Measurements from ENCODE around the gene CSKMT.
A peak's percentile ranks its signal among the peaks of the same experiment; 100 is the strongest.

Gene CSKMT

GRCh38 chr11:62654297-62654696, 10.8 kb upstream of the CSKMT start:
- Histone ChIP-seq H3K4me3 (ENCODE audit: low read depth in 1 of 5, low read length in 5 of 5) (no peak overlapping the region), H3K27me3 (ENCODE audit: control insufficient read depth in 5 of 5, insufficient read depth in 4 of 5, low read length in 5 of 5) (no peaks in the 10 kb centered on the region), H3K4me1 (ENCODE audit: control insufficient read depth in 5 of 5, insufficient read depth in 5 of 5, low read length in 5 of 5) (peaks cover 4 to 18% (median 16%) of the 10 kb centered on the region in 5 donors), H3K9ac (ENCODE audit: low read length in 5 of 5) (no peak overlapping the region), H3K36me3 (ENCODE audit: control insufficient read depth in 5 of 5, insufficient read depth in 5 of 5, low read length in 5 of 5) (peaks cover 0 to 7% (median 6%) of the 10 kb centered on the region in 5 donors), H3K27ac (ENCODE audit: low read depth, low read length) (no peak overlapping the region), H3K9me3 (ENCODE audit: control insufficient read depth in 5 of 5, low read length in 5 of 5) (no peaks in the 10 kb centered on the region)

GRCh38 chr11:62656796-62657429, 8.2 kb upstream of the CSKMT start:
- no peaks in the 10 kb centered on the region for H3K36me3 ChIP-seq (ENCODE audit: control insufficient read depth in 5 of 5, insufficient read depth in 5 of 5, low read length in 5 of 5)
- H3K4me3 ChIP-seq (ENCODE audit: low read depth in 1 of 5, low read length in 5 of 5) = no peak overlapping the region
- no peaks in the 10 kb centered on the region for H3K27me3 ChIP-seq (ENCODE audit: control insufficient read depth in 5 of 5, insufficient read depth in 4 of 5, low read length in 5 of 5)
- no peaks in the 10 kb centered on the region for H3K9me3 ChIP-seq (ENCODE audit: control insufficient read depth in 5 of 5, low read length in 5 of 5)
- H3K4me1 ChIP-seq (ENCODE audit: control insufficient read depth in 5 of 5, insufficient read depth in 5 of 5, low read length in 5 of 5) = peaks cover 4 to 11% (median 9%) of the 10 kb centered on the region in 5 donors
- H3K27ac ChIP-seq (ENCODE audit: low read depth, low read length) = no peak overlapping the region
- no peak overlapping the region for H3K9ac ChIP-seq (ENCODE audit: low read length in 5 of 5)

GRCh38 chr11:62664405-62665074, 572 bp upstream of the CSKMT start:
- Histone ChIP-seq H3K27ac (ENCODE audit: low read depth, low read length) (peak overlapping the region; percentile 90), H3K9ac (ENCODE audit: low read length in 5 of 5) (peak overlapping the region; percentile 56 to 94 (median 85)), H3K4me1 (ENCODE audit: control insufficient read depth in 5 of 5, insufficient read depth in 5 of 5, low read length in 5 of 5) (peaks cover 4 to 36% (median 28%) of the 10 kb centered on the region in 5 donors), H3K27me3 (ENCODE audit: control insufficient read depth in 5 of 5, insufficient read depth in 4 of 5, low read length in 5 of 5) (no peaks in the 10 kb centered on the region), H3K36me3 (ENCODE audit: control insufficient read depth in 5 of 5, insufficient read depth in 5 of 5, low read length in 5 of 5) (peaks cover 0 to 25% (median 15%) of the 10 kb centered on the region in 5 donors), H3K4me3 (ENCODE audit: low read depth in 1 of 5, low read length in 5 of 5) (peak overlapping the region; percentile 82 to 95 (median 94)), H3K9me3 (ENCODE audit: control insufficient read depth in 5 of 5, low read length in 5 of 5) (no peaks in the 10 kb centered on the region)

- Histone ChIP-seq H3K36me3 (ENCODE audit: control insufficient read depth in 5 of 5, insufficient read depth in 5 of 5, low read length in 5 of 5) (peaks cover 0 to 27% (median 15%) of the 10 kb centered on the region in 5 donors), H3K27ac (ENCODE audit: low read depth, low read length) (peak overlapping the region; percentile 90), H3K4me3 (ENCODE audit: low read depth in 1 of 5, low read length in 5 of 5) (peak overlapping the region; percentile 82 to 97 (median 94)), H3K27me3 (ENCODE audit: control insufficient read depth in 5 of 5, insufficient read depth in 4 of 5, low read length in 5 of 5) (no peaks in the 10 kb centered on the region), H3K9ac (ENCODE audit: low read length in 5 of 5) (peak overlapping the region; percentile 73 to 90 (median 85)), H3K9me3 (ENCODE audit: control insufficient read depth in 5 of 5, low read length in 5 of 5) (no peaks in the 10 kb centered on the region), H3K4me1 (ENCODE audit: control insufficient read depth in 5 of 5, insufficient read depth in 5 of 5, low read length in 5 of 5) (peaks cover 4 to 48% (median 38%) of the 10 kb centered on the region in 5 donors)
Observed at GRCh38 chr11:62665599-62666258, 617 bp downstream of the CSKMT start.

- Histone ChIP-seq H3K4me3 (ENCODE audit: low read depth in 1 of 5, low read length in 5 of 5) (peak overlapping the region; percentile 82 to 97 (median 94)), H3K9me3 (ENCODE audit: control insufficient read depth in 5 of 5, low read length in 5 of 5) (no peaks in the 10 kb centered on the region), H3K36me3 (ENCODE audit: control insufficient read depth in 5 of 5, insufficient read depth in 5 of 5, low read length in 5 of 5) (peaks cover 0 to 27% (median 15%) of the 10 kb centered on the region in 5 donors), H3K9ac (ENCODE audit: low read length in 5 of 5) (peak overlapping the region in 4 of 5 donors; percentile 73 to 89 (median 84)), H3K4me1 (ENCODE audit: control insufficient read depth in 5 of 5, insufficient read depth in 5 of 5, low read length in 5 of 5) (peaks cover 4 to 54% (median 44%) of the 10 kb centered on the region in 5 donors), H3K27me3 (ENCODE audit: control insufficient read depth in 5 of 5, insufficient read depth in 4 of 5, low read length in 5 of 5) (no peaks in the 10 kb centered on the region), H3K27ac (ENCODE audit: low read depth, low read length) (peak overlapping the region; percentile 90)
Observed at GRCh38 chr11:62666259-62666926, 1.3 kb downstream of the CSKMT start.

- H3K4me3 ChIP-seq (ENCODE audit: low read depth in 1 of 5, low read length in 5 of 5) = no peak overlapping the region
- peaks cover 4 to 62% (median 49%) of the 10 kb centered on the region in 5 donors for H3K4me1 ChIP-seq (ENCODE audit: control insufficient read depth in 5 of 5, insufficient read depth in 5 of 5, low read length in 5 of 5)
- peaks cover 0 to 24% (median 14%) of the 10 kb centered on the region in 5 donors for H3K36me3 ChIP-seq (ENCODE audit: control insufficient read depth in 5 of 5, insufficient read depth in 5 of 5, low read length in 5 of 5)
- H3K27ac ChIP-seq (ENCODE audit: low read depth, low read length) = no peak overlapping the region
- no peaks in the 10 kb centered on the region for H3K27me3 ChIP-seq (ENCODE audit: control insufficient read depth in 5 of 5, insufficient read depth in 4 of 5, low read length in 5 of 5)
- H3K9me3 ChIP-seq (ENCODE audit: control insufficient read depth in 5 of 5, low read length in 5 of 5) = no peaks in the 10 kb centered on the region
- no peak overlapping the region for H3K9ac ChIP-seq (ENCODE audit: low read length in 5 of 5)
Observed at GRCh38 chr11:62667460-62667859, 2.3 kb downstream of the CSKMT start.

- peak overlapping the region in 1 of 5 donors; percentile 45 for H3K9ac ChIP-seq (ENCODE audit: low read length in 5 of 5)
- no peak overlapping the region for H3K4me3 ChIP-seq (ENCODE audit: low read depth in 1 of 5, low read length in 5 of 5)
- H3K27me3 ChIP-seq (ENCODE audit: control insufficient read depth in 5 of 5, insufficient read depth in 4 of 5, low read length in 5 of 5) = no peaks in the 10 kb centered on the region
- no peaks in the 10 kb centered on the region for H3K9me3 ChIP-seq (ENCODE audit: control insufficient read depth in 5 of 5, low read length in 5 of 5)
- H3K27ac ChIP-seq (ENCODE audit: low read depth, low read length) = no peak overlapping the region
- peaks cover under 1 to 30% (median 13%) of the 10 kb centered on the region in 5 donors for H3K36me3 ChIP-seq (ENCODE audit: control insufficient read depth in 5 of 5, insufficient read depth in 5 of 5, low read length in 5 of 5)
- H3K4me1 ChIP-seq (ENCODE audit: control insufficient read depth in 5 of 5, insufficient read depth in 5 of 5, low read length in 5 of 5) = peaks cover 4 to 64% (median 53%) of the 10 kb centered on the region in 5 donors
Observed at GRCh38 chr11:62669420-62670161, 4.5 kb downstream of the CSKMT start.

GRCh38 chr11:62671236-62671607, 6.1 kb downstream of the CSKMT start:
- Histone ChIP-seq H3K9me3 (ENCODE audit: control insufficient read depth in 5 of 5, low read length in 5 of 5) (no peaks in the 10 kb centered on the region), H3K27me3 (ENCODE audit: control insufficient read depth in 5 of 5, insufficient read depth in 4 of 5, low read length in 5 of 5) (no peaks in the 10 kb centered on the region), H3K4me1 (ENCODE audit: control insufficient read depth in 5 of 5, insufficient read depth in 5 of 5, low read length in 5 of 5) (peaks cover 3 to 50% (median 42%) of the 10 kb centered on the region in 5 donors), H3K4me3 (ENCODE audit: low read depth in 1 of 5, low read length in 5 of 5) (peak overlapping the region; percentile 81 to 98 (median 94)), H3K27ac (ENCODE audit: low read depth, low read length) (peak overlapping the region; percentile 89), H3K9ac (ENCODE audit: low read length in 5 of 5) (peak overlapping the region; percentile 83 to 91 (median 84)), H3K36me3 (ENCODE audit: control insufficient read depth in 5 of 5, insufficient read depth in 5 of 5, low read length in 5 of 5) (peaks cover 5 to 35% (median 15%) of the 10 kb centered on the region in 5 donors)
